CD4-positive, alpha-beta T cell (primary cell): ENCODE data around the gene APEH. TPM values are rescaled to one million over a fixed set of nuclear protein-coding genes. Genes with fewer than 3 reads are reported as not detected.

Experiments
- ATAC-seq: fragments of 200-7000 bp; cut with Tn5 transposase; one replicate; pipeline ENCODE4 v1.10.0; 2022; ENCODE audit warnings: mild to moderate bottlenecking; ENCODE audit not compliant: poor library complexity
- CTCF ChIA-PET: fragments of 350-600 bp; sonication (Branson Sonifier 250); formaldehyde crosslinking; loops from one replicate; lab custom pipeline; 2021; ENCODE audit warnings: antibody characterized with exemption, inconsistent platforms; lab: Charles Lee
- POLR2A ChIA-PET: fragments of 350-600 bp; sonication (Branson Sonifier 250); formaldehyde crosslinking; loops from one replicate; lab custom pipeline; 2021; ENCODE audit warnings: antibody characterized with exemption, inconsistent platforms; lab: Charles Lee
- DNase-seq, 14 experiments: peaks; one replicate each; pipeline ENCODE4 v3.0.0-alpha.2; 2013 to 2020; ENCODE audit warnings: mixed read lengths in 2 of 14
- H3K27ac ChIP-seq, 2 donors: one replicate each; pipeline versions ENCODE4 v1.5.1 to v1.7.0; 2013; ENCODE audit warnings: low read length in 2 of 2, low read depth in 1 of 2, mild to moderate bottlenecking in 1 of 2
- H3K27me3 ChIP-seq, 2 experiments: 1 replicate in 1 of 2; 2 replicates in 1 of 2; pipeline versions ENCODE4 v1.6.1 to v1.7.0; 2013; ENCODE audit warnings: low read length in 2 of 2, control low read depth in 1 of 2, mild to moderate bottlenecking in 1 of 2, moderate library complexity in 1 of 2; ENCODE audit not compliant: insufficient read depth in 2 of 2, control insufficient read depth in 1 of 2
- H3K36me3 ChIP-seq: one replicate; pipeline ENCODE4 v1.6.1; 2013; ENCODE audit warnings: low read length, control low read depth; ENCODE audit not compliant: insufficient read depth
- H3K4me1 ChIP-seq: one replicate; pipeline ENCODE4 v1.6.1; 2013; ENCODE audit warnings: low read length, control low read depth; ENCODE audit not compliant: insufficient read depth
- H3K4me3 ChIP-seq: one replicate; pipeline ENCODE4 v1.5.1; 2013; ENCODE audit warnings: mild to moderate bottlenecking, low read length, moderate library complexity
- H3K9me3 ChIP-seq, 2 experiments: 1 replicate in 1 of 2; 2 replicates in 1 of 2; pipeline versions ENCODE4 v1.6.1 to v1.7.0; 2013; ENCODE audit warnings: low read length in 2 of 2, mild to moderate bottlenecking in 2 of 2, control low read depth in 1 of 2, moderate library complexity in 1 of 2; ENCODE audit not compliant: control insufficient read depth in 1 of 2, insufficient read depth in 1 of 2
- H3K27ac Mint-ChIP-seq: one replicate; pipeline ENCODE4 v1.8.0; 2020; ENCODE audit warnings: mixed read lengths
- H3K27me3 Mint-ChIP-seq: one replicate; pipeline ENCODE4 v1.8.0; 2021; ENCODE audit warnings: mixed read lengths
- H3K36me3 Mint-ChIP-seq: one replicate; pipeline ENCODE4 v1.8.0; 2021; ENCODE audit warnings: low read depth, mixed read lengths
- H3K4me1 Mint-ChIP-seq: one replicate; pipeline ENCODE4 v1.8.0; 2021; ENCODE audit warnings: low read depth, mixed read lengths
- H3K4me3 Mint-ChIP-seq: one replicate; pipeline ENCODE4 v1.8.0; 2020; ENCODE audit warnings: mild to moderate bottlenecking, mixed read lengths
- H3K9me3 Mint-ChIP-seq: one replicate; pipeline ENCODE4 v1.8.0; 2020; ENCODE audit warnings: mixed read lengths
- intact Hi-C, 2 experiments: fragments of 100-400 bp; cut with DNase I in 1 of 2; cut with micrococcal nuclease in 1 of 2; formaldehyde crosslinking; loops; one replicate each; pipeline versions ENCODE4 v1.15.1 to v1.9.0; 2023 to 2025; cut with DNase I, micrococcal nuclease
- total RNA-seq, 174 experiments: library from RNA in 2 of 174; stranded (reverse) in 2 of 174; gene quantifications; one replicate each; pipeline ENCODE4 v1.2.3 and lab custom pipeline; 2021 to 2026
- TF ChIP-seq, protein P1 (sequence below): fragments of 200-600 bp; IDR thresholded peaks from one replicate; pipeline ENCODE4 v1.8.0; 2022; ENCODE audit warnings: antibody characterized with exemption, mild to moderate bottlenecking

APEH gene
- total RNA-seq, 2 experiments from 2014 or later: 44.3 to 45.5 TPM

GRCh38 chr3:49661281-49661680, 12.9 kb upstream of the APEH start:
- Mint-ChIP-seq H3K27ac (no peak overlapping the region), H3K4me3 (no peak overlapping the region), H3K36me3 (no peaks in the 10 kb centered on the region), H3K27me3 (peaks cover 5% of the 10 kb centered on the region), H3K9me3 (no peaks in the 10 kb centered on the region), H3K4me1 (no peaks in the 10 kb centered on the region)
- POLR2A ChIA-PET: no interaction called here
- ATAC-seq (no peak), DNase-seq (no peak)
- TF ChIP-seq, protein P1, sequence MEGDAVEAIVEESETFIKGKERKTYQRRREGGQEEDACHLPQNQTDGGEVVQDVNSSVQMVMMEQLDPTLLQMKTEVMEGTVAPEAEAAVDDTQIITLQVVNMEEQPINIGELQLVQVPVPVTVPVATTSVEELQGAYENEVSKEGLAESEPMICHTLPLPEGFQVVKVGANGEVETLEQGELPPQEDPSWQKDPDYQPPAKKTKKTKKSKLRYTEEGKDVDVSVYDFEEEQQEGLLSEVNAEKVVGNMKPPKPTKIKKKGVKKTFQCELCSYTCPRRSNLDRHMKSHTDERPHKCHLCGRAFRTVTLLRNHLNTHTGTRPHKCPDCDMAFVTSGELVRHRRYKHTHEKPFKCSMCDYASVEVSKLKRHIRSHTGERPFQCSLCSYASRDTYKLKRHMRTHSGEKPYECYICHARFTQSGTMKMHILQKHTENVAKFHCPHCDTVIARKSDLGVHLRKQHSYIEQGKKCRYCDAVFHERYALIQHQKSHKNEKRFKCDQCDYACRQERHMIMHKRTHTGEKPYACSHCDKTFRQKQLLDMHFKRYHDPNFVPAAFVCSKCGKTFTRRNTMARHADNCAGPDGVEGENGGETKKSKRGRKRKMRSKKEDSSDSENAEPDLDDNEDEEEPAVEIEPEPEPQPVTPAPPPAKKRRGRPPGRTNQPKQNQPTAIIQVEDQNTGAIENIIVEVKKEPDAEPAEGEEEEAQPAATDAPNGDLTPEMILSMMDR: no peak
- intact Hi-C loops: no loop called here
- Histone ChIP-seq H3K27me3 (peaks cover 0 to 5% of the 10 kb centered on the region in 2 experiments), H3K4me1 (no peaks in the 10 kb centered on the region), H3K27ac (no peak overlapping the region), H3K9me3 (no peaks in the 10 kb centered on the region), H3K4me3 (no peak overlapping the region), H3K36me3 (no peaks in the 10 kb centered on the region)
- CTCF ChIA-PET: no interaction called here

DNA sequence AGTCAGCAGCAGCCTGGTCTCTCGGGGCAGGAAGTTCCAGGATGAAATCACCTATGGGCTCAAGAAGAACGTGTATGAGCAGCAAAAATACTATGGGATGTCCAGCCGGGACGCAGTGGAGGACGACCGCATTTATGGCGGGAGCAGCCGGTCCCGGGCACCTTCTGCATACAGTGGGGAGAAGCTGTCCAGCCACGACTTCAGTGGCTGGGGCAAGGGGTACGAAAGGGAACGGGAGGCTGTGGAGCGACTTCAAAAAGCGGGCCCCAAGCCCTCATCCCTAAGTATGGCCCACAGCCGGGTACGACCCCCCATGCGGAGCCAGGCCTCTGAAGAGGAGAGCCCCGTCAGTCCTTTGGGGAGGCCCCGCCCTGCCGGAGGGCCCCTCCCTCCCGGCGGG, 12.1 kb upstream of the APEH start:
- H3K4me1 ChIP-seq: no peaks in the 10 kb centered on the region
- no peaks in the 10 kb centered on the region for H3K4me1 Mint-ChIP-seq
- no peak for ATAC-seq

DNA sequence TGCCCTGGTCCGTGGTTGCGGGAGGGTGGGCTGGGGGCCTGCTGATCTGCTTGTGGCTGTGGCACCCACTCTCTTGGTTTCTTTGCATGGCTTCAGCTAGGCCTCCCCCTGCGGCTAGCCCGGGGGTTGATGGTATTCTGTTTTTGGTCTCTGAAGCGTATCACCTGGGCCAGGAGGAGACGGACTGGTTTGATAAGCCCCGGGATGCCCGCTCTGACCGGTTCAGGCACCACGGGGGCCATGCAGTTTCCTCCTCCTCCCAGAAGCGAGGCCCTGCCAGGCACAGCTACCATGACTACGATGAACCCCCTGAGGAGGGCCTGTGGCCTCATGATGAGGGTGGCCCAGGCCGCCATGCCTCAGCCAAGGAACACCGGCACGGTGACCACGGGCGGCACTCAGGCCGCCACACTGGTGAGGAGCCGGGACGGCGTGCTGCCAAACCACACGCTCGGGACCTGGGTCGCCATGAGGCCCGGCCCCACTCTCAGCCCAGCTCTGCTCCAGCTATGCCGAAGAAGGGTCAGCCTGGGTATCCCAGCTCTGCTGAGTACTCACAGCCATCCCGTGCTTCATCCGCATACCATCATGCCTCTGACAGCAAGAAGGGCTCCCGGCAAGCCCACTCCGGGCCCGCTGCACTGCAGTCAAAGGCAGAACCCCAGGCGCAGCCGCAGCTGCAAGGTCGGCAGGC, 11.3 kb upstream of the APEH start:
- Mint-ChIP-seq H3K36me3 (no peaks in the 10 kb centered on the region), H3K9me3 (no peaks in the 10 kb centered on the region), H3K27me3 (peaks cover 5% of the 10 kb centered on the region), H3K27ac (no peak overlapping the region), H3K4me3 (no peak overlapping the region), H3K4me1 (no peaks in the 10 kb centered on the region)
- no peak for DNase-seq
- ATAC-seq: no peak
- no peak overlapping the region for H3K4me3 ChIP-seq
- intact Hi-C loops: no loop called here
- H3K27me3 ChIP-seq: no peaks in the 10 kb centered on the region
- ChIA-PET POLR2A (no interaction called here), CTCF (no interaction called here)
- H3K9me3 ChIP-seq: no peaks in the 10 kb centered on the region
- no peaks in the 10 kb centered on the region for H3K4me1 ChIP-seq
- no peak overlapping the region for H3K27ac ChIP-seq
- H3K36me3 ChIP-seq: no peaks in the 10 kb centered on the region
- TF ChIP-seq, protein P1: no peak

More for the DNA sequence above, 12.1 kb upstream of the APEH start:
- H3K9me3 Mint-ChIP-seq: no peaks in the 10 kb centered on the region
- POLR2A ChIA-PET: no interaction called here
- H3K4me3 ChIP-seq: no peak overlapping the region
- no peaks in the 10 kb centered on the region for H3K27me3 ChIP-seq
- H3K27ac ChIP-seq: no peak overlapping the region
- CTCF ChIA-PET: no interaction called here
- no peaks in the 10 kb centered on the region for H3K36me3 ChIP-seq
- H3K36me3 Mint-ChIP-seq: no peaks in the 10 kb centered on the region
- H3K27me3 Mint-ChIP-seq: peaks cover 5% of the 10 kb centered on the region
- no peak overlapping the region for H3K27ac Mint-ChIP-seq
- no peak overlapping the region for H3K4me3 Mint-ChIP-seq
- intact Hi-C loops: no loop called here
- no peak for DNase-seq
- TF ChIP-seq, protein P1: no peak
- H3K9me3 ChIP-seq: no peaks in the 10 kb centered on the region
